ENCODE measurements around the gene NTRK2.

DNA sequence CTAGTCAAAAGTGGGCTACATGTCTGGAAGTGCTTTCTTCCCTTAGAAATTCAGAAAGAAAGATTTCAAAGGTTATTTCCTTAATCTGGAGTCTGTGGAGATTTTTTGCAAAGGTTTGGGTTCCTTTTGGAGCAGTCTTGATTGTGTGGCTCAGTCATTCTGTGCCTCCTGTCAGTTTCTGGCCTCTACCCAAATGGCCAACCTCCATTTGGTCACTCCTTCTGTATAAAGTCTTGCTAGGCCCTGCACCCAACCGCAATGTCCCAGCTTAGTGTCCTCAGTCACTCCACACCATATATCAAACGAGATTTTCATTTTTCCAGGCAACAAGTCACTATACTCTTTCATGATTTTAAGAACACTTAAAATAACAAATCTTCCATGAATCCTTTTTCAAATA, 199.6 kb downstream of the NTRK2 start:
- TF ChIP-seq POLR2AphosphoS5 (IDR thresholded peaks at IDR 0.05): no peak
- TF ChIP-seq, protein P1, sequence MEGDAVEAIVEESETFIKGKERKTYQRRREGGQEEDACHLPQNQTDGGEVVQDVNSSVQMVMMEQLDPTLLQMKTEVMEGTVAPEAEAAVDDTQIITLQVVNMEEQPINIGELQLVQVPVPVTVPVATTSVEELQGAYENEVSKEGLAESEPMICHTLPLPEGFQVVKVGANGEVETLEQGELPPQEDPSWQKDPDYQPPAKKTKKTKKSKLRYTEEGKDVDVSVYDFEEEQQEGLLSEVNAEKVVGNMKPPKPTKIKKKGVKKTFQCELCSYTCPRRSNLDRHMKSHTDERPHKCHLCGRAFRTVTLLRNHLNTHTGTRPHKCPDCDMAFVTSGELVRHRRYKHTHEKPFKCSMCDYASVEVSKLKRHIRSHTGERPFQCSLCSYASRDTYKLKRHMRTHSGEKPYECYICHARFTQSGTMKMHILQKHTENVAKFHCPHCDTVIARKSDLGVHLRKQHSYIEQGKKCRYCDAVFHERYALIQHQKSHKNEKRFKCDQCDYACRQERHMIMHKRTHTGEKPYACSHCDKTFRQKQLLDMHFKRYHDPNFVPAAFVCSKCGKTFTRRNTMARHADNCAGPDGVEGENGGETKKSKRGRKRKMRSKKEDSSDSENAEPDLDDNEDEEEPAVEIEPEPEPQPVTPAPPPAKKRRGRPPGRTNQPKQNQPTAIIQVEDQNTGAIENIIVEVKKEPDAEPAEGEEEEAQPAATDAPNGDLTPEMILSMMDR (IDR thresholded peaks at IDR 0.05): no peak
- no peak for TF ChIP-seq EP300 (IDR thresholded peaks at IDR 0.05)

Measured in suprapubic skin (tissue), 4 donors.